Measurements from ENCODE around the gene THAP10. TPM values are rescaled to one million over a fixed set of nuclear protein-coding genes. Genes with fewer than 3 reads are reported as not detected.
"Not testable (repeated sequence)": the region's sequence is repeated elsewhere in the genome, so short reads cannot be mapped to it uniquely, and the experiment has no call there.

The THAP10 gene
- total RNA-seq, 1 donor from 2014 or later: 3.1 TPM

DNA sequence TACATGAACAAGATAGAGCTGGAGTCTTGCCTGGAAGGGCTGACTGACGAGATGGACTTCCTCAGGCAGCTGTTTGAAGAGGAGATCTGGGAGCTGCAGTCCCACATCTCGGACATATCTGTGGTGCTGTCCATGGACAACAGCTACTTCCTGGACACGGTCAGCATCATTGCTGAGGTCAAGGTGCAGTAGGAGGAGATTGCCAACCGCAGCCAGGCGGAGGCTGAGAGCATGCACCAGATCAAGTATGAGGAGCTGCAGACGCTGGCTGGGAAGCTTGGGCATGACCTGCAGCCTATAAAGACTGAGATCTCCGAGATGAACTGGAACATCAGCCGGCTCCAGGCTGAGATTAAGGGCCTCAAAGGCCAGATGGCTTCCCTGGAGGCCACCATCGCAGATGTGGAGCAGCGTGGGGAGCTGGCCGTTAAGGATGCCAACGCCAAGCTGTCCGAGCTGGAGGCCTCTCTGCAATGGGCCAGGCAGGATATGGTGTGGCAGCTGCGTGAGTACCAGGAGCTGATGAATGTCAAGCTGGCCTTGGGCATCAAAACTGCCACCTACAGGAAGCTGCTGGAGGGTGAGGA lies 32.8 kb downstream of the THAP10 start:
- intact Hi-C loops (cut with DNase I): loop anchor here (5.0 to 10.0 kb wide), 2 partner anchors 97 to 1615 kb away; partner anchors contain the start of genes ARIH1 and UACA
- H3K27ac ChIP-seq: no peak overlapping the region
- no peak for DNase-seq (ENCODE audit: low spot score in 2 of 2)
- H3K9me3 ChIP-seq: no peaks in the 10 kb centered on the region
- TF ChIP-seq CTCF (IDR thresholded peaks at IDR 0.05): no peak
- H3K4me1 ChIP-seq: peaks cover 0 to 26% of the 10 kb centered on the region in 2 donors
- no peaks in the 10 kb centered on the region for H3K36me3 ChIP-seq
- no peaks in the 10 kb centered on the region for H3K27me3 ChIP-seq
- H3K4me3 ChIP-seq: no peak overlapping the region

DNA sequence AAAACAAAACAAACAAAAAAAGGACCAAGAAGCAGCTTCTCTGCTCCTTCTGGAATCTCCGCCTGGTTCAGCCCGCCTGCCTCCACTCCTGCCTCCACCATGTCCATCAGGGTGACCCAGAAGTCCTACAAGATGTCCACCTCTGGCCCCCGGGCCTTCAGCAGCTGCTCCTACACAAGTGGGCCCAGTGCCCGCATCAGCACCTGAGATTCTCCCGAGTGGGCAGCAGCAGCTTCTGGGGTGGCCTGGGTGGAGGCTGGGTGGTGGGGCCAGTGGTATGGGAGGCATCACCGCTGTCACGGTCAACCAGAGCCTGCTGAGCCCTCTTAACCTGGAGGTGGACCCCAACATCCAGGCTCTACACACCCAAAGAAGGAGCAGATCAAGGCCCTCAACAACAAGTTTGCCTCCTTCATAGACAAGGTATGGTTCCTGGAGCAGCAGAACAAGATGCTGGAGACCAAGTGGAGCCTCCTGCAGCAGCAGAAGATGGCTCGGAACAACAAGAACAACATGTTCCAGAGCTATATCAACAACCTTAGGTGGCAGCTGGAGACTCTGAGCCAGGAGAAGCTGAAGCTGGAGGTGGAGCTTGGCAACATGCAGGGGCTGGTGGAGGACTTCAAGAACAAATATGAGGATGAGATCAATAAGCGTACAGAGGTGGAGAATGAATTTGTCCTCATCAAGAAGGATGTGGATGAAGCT lies 33.5 kb downstream of the THAP10 start:
- not testable (repeated sequence) for H3K27ac ChIP-seq; H3K36me3 ChIP-seq; H3K4me3 ChIP-seq; H3K9me3 ChIP-seq; H3K27me3 ChIP-seq; DNase-seq (ENCODE audit: low spot score in 2 of 2)
- intact Hi-C loops (cut with DNase I): loop anchor here (5.0 to 10.0 kb wide), 2 partner anchors 96 to 1616 kb away; partner anchors contain the start of genes ARIH1 and UACA
- H3K4me1 ChIP-seq: peaks cover 0 to 26% of the 10 kb centered on the region in 2 donors

DNA sequence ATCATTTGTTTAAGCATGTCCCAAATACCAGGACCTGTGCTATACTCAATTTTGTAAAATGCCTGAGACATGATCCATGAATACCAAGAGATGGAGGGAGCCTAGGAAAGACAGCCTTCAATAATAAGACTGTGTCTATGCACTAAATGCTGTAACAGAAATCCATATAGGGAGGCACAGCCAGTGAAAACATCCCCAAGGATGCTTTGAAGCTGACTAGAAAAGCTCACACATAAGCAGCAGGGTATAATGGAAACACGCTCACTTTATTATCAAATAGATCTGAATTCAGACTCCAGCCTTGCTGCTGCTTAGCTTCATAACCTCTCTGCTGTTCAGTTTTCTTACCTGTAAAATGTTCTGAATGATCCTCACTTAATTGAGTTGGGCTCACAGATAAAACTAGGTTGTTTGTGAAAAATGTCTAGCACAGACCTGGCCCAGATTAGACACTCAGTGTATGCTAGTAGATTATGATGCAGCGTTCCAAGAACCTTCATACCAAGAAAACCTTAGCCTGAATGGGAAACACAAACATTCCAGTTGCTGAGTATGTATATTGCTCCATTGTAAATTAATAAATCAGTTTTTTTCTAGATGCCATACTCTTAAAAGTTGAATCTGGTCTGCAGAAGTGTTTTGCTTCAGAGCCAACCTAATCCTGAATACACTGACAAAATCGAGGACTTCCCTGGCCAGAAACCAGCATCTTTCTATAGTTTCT lies 34.5 kb downstream of the THAP10 start:
- Histone ChIP-seq H3K4me1 (peaks cover 0 to 26% of the 10 kb centered on the region in 2 donors), H3K27ac (peak overlapping the region; percentile 93 to 98), H3K9me3 (no peaks in the 10 kb centered on the region), H3K36me3 (no peaks in the 10 kb centered on the region), H3K27me3 (no peaks in the 10 kb centered on the region), H3K4me3 (no peak overlapping the region)
- DNase-seq (ENCODE audit: low spot score in 2 of 2): no peak
- intact Hi-C loops (cut with DNase I): loop anchor here (1.0 to 10.0 kb wide), 3 partner anchors 35 to 1617 kb away; partner anchors contain the start of genes ARIH1, LRRC49, THAP10 and UACA
- no peak for TF ChIP-seq CTCF (IDR thresholded peaks at IDR 0.05)

DNA sequence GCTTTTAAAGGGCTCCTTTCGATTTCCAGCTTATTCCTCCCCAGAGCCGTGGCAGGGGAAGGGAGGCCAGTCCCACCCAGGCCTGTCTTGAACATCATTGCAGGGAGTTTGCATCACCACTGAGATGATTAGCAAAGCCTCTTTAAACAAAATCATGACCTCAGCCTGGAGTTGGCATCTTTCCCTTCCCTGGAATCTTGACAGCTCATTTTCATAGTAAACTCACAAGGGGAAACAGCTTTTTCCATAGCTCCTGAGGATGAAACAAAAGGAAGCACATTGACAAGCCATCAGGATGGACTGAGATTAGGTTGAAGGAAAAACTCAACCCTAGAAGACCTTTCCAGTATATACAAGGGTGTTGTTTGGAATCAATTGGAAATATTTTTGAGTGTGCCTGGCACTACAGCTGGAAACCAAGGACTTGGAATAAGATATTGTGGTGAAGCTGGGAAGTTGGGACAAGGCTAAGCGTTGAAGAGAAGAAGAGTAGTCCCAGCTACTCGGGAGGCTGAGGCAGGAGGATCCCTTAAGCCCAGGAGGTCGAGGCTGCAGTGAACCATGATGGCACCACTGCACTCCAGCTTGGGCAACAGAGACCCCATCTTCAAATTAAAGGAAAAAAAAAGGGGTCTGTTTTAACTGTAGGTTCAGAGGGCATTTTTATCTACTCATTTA lies 35.2 kb downstream of the THAP10 start:
- H3K4me3 ChIP-seq: peak overlapping the region in 1 of 2 donors; percentile 1
- no peaks in the 10 kb centered on the region for H3K36me3 ChIP-seq
- no peaks in the 10 kb centered on the region for H3K27me3 ChIP-seq
- intact Hi-C loops (cut with DNase I): loop anchor here (1.0 to 10.0 kb wide), 3 partner anchors 35 to 1618 kb away; partner anchors contain the start of genes ARIH1, LRRC49, THAP10 and UACA
- TF ChIP-seq CTCF (IDR thresholded peaks at IDR 0.05): no peak
- peaks cover 0 to 30% of the 10 kb centered on the region in 2 donors for H3K4me1 ChIP-seq
- peak overlapping the region; percentile 93 to 98 for H3K27ac ChIP-seq
- no peaks in the 10 kb centered on the region for H3K9me3 ChIP-seq
- DNase-seq (ENCODE audit: low spot score in 2 of 2): peak in 1 of 2 donors; percentile 94

GRCh38 chr15:70856177-70856883 lies 35.9 kb downstream of the THAP10 start:
- Histone ChIP-seq H3K27ac (peak overlapping the region; percentile 93 to 98), H3K9me3 (no peaks in the 10 kb centered on the region), H3K4me3 (peak overlapping the region in 1 of 2 donors; percentile 1), H3K36me3 (peaks cover 0 to 2% of the 10 kb centered on the region in 2 donors), H3K27me3 (no peaks in the 10 kb centered on the region), H3K4me1 (peaks cover 0 to 32% of the 10 kb centered on the region in 2 donors)
- intact Hi-C loops (cut with DNase I): loop anchor here (5.0 to 10.0 kb wide), 2 partner anchors 94 to 1618 kb away; partner anchors contain the start of genes ARIH1 and UACA
- DNase-seq (ENCODE audit: low spot score in 2 of 2): no peak
- TF ChIP-seq CTCF (IDR thresholded peaks at IDR 0.05): no peak

All from ascending aorta (tissue), 2 donors.